ENCODE measurements around the gene SLC16A5. TPM values are rescaled to one million over a fixed set of nuclear protein-coding genes. Genes with fewer than 3 reads are reported as not detected.

SLC16A5 gene
- total and polyA plus RNA-seq, 7 donors: 1.2 to 10.7 (median 5.6) TPM

DNA sequence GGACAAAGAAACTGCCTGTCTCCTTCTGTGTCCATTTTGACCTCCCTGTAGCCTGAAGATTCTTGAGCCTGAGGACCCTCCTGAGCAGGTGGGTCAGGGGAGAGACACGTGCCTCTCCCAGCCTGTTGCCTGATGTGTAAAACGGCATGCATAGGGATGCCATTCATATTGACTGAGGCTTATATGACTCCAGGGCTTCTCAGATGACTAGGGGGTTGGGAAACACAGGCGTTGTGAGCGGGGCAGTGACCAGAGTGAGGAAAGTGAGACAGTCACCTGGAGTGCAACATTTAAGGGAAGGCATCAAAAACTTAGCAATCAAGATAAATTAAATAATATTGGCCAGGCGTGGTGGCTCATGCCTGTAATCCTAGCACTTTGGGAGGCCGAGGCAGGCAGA, 5.1 kb upstream of the SLC16A5 start:
- Histone ChIP-seq H3K4me1 (peaks cover 13% of the 10 kb centered on the region), H3K27ac (no peak overlapping the region), H3K9me3 (no peaks in the 10 kb centered on the region), H3K27me3 (ENCODE audit: insufficient read depth in 3 of 3, low read length in 2 of 3) (no peaks in the 10 kb centered on the region), H3K4me3 (no peak overlapping the region), H3K36me3 (ENCODE audit: insufficient read depth in 1 of 2, low read depth in 1 of 2) (no peaks in the 10 kb centered on the region)
- TF ChIP-seq, protein P1, sequence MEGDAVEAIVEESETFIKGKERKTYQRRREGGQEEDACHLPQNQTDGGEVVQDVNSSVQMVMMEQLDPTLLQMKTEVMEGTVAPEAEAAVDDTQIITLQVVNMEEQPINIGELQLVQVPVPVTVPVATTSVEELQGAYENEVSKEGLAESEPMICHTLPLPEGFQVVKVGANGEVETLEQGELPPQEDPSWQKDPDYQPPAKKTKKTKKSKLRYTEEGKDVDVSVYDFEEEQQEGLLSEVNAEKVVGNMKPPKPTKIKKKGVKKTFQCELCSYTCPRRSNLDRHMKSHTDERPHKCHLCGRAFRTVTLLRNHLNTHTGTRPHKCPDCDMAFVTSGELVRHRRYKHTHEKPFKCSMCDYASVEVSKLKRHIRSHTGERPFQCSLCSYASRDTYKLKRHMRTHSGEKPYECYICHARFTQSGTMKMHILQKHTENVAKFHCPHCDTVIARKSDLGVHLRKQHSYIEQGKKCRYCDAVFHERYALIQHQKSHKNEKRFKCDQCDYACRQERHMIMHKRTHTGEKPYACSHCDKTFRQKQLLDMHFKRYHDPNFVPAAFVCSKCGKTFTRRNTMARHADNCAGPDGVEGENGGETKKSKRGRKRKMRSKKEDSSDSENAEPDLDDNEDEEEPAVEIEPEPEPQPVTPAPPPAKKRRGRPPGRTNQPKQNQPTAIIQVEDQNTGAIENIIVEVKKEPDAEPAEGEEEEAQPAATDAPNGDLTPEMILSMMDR (IDR thresholded peaks at IDR 0.05): no peak
- DNase-seq (no peak), ATAC-seq (no peak)
- 67 to 78% (median 74%) methylated on average over 6 of the region's 6 CpGs for WGBS, 3 donors
- intact Hi-C loops (cut with DNase I): no loop called here

DNA sequence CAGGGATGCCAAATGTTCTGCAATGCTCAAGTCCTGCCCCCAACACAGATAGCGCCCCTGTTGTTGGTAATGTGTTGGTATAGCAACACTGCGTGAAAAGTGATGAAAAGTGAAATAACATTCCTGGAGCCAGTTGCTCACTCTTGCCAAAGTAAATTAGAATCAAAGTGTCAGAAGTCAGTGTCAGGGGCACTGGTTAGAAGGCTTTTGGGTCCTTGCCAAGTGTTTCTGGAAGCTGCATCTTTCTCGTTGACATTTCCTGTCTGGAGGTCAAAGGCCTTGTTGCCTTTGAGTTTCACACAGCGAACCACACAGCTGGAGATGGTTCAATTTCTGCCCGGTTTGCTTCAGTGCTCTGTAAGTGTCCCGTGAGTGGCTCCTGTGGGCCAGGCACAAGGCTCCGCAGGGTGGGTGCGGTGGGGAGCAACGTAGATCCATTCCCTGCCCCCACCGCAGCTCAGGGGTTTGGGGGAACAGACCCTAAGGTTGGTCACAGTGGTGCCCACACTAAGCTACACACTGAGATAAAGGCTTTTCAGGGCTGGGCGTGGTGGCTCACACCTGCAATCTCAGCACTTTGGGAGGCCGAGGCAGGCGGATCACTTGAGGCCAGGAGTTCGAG, 3.6 kb upstream of the SLC16A5 start:
- WGBS, 3 donors: 66 to 75% (median 67%) methylated on average over 14 of the region's 14 CpGs
- Histone ChIP-seq H3K9me3 (no peaks in the 10 kb centered on the region), H3K27ac (no peak overlapping the region), H3K27me3 (ENCODE audit: insufficient read depth in 3 of 3, low read length in 2 of 3) (no peaks in the 10 kb centered on the region), H3K4me1 (peaks cover 7% of the 10 kb centered on the region), H3K4me3 (no peak overlapping the region), H3K36me3 (ENCODE audit: insufficient read depth in 1 of 2, low read depth in 1 of 2) (no peaks in the 10 kb centered on the region)
- intact Hi-C loops (cut with DNase I): no loop called here
- TF ChIP-seq, protein P1 (IDR thresholded peaks at IDR 0.05): no peak
- no peak for ATAC-seq
- DNase-seq: no peak

DNA sequence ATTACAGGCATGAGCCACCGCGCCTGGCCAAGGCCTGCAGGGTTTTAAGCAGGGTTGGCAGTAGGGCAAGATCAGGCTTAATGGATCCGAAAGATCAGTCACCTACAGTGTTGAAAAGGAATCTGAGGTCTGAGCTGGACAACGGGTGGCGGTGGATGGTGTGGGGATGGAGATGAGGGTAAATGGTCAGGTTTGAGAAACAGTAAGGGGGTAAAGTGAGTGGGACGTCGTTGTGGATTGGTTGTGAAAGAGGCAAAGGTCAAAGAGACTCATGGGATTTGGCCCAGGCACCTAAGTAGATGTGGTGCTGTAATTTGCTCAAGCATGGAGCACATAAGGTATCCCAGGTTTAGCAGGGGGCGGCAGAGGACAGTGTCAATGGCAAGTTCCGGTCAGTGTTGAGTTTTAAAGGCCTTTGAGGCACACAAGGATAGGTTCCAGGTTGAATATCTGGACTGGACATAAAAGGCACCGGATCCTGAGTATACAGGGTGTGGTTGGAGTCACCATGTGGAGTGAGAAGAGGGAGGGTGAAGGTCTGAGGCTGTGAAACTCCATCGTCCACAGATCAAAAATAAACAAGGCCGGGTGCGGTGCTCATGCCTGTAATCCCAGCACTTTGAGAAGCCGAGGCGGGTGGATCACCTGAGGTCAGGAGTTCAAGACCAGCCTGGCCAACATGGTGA, 1.1 kb upstream of the SLC16A5 start:
- Histone ChIP-seq H3K4me1 (peaks cover 19% of the 10 kb centered on the region), H3K9me3 (no peaks in the 10 kb centered on the region), H3K27me3 (ENCODE audit: insufficient read depth in 3 of 3, low read length in 2 of 3) (no peaks in the 10 kb centered on the region), H3K4me3 (no peak overlapping the region), H3K27ac (no peak overlapping the region), H3K36me3 (ENCODE audit: insufficient read depth in 1 of 2, low read depth in 1 of 2) (no peaks in the 10 kb centered on the region)
- no peak for DNase-seq
- intact Hi-C loops (cut with DNase I): no loop called here
- TF ChIP-seq, protein P1 (IDR thresholded peaks at IDR 0.05): no peak
- no peak for ATAC-seq
- WGBS, 3 donors: 68 to 82% (median 71%) methylated on average over 15 of the region's 15 CpGs

DNA sequence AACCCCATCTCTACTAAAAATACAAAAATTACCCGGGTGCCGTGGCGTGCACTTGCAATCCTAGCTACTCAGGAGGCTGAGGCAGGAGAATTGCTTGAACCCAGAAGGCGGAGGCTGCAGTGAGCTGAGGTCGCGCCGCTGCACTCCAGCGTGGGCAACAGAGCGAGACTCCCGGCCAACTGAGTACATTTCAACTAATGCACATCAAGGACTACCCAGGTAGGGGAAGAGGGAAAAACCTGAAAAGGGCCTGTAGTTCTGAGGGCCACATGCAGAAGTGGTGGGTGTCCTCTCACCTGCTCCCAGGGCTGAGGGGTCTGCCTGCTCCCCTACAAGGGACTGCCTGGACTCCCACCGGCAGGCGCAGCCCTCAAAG, 584 bp upstream of the SLC16A5 start:
- peak overlapping the region; percentile 86 for H3K4me3 ChIP-seq
- H3K4me1 ChIP-seq: peaks cover 20% of the 10 kb centered on the region
- 65 to 81% (median 65%) methylated on average over 11 to 12 of the region's 12 CpGs for WGBS, 3 donors
- no peaks in the 10 kb centered on the region for H3K9me3 ChIP-seq
- H3K36me3 ChIP-seq (ENCODE audit: insufficient read depth in 1 of 2, low read depth in 1 of 2): no peaks in the 10 kb centered on the region
- H3K27ac ChIP-seq: peak overlapping the region; percentile 86
- peak in 1 of 4 donors; percentile 6 for ATAC-seq
- H3K27me3 ChIP-seq (ENCODE audit: insufficient read depth in 3 of 3, low read length in 2 of 3): no peaks in the 10 kb centered on the region
- TF ChIP-seq, protein P1 (IDR thresholded peaks at IDR 0.05): no peak
- DNase-seq: no peak
- intact Hi-C loops (cut with DNase I): no loop called here
